ENCODE data around the gene TRPC6.

- TF ChIP-seq POLR2AphosphoS5 (IDR thresholded peaks at IDR 0.05; ENCODE audit: borderline replicate concordance, low read depth, low read length) = no peak
- no peak for TF ChIP-seq EZH2 (IDR thresholded peaks at IDR 0.05)
Observed at GRCh38 chr11:101453682-101454081, 130.1 kb downstream of the TRPC6 start.

Measured in SK-N-MC (cell line).